HUES48 (cell line): Measurements from ENCODE around the gene RASGRF1.

ENCODE experiments used
- H3K27ac ChIP-seq: one replicate; pipeline ENCODE4 v1.7.0; 2013; ENCODE audit warnings: low read depth, low read length, inconsistent platforms
- H3K27me3 ChIP-seq: 2 replicates; pipeline ENCODE4 v1.6.1; 2013; ENCODE audit warnings: mild to moderate bottlenecking, low read length; ENCODE audit not compliant: control insufficient read depth, insufficient read depth
- H3K36me3 ChIP-seq: 2 replicates; pipeline ENCODE4 v1.6.1; 2013; ENCODE audit warnings: low read length; ENCODE audit not compliant: control insufficient read depth, insufficient read depth
- H3K4me1 ChIP-seq: 2 replicates; pipeline ENCODE4 v1.6.1; 2013; ENCODE audit warnings: mild to moderate bottlenecking, low read length; ENCODE audit not compliant: control insufficient read depth, insufficient read depth
- H3K4me3 ChIP-seq: 2 replicates; pipeline ENCODE4 v1.5.1; 2013; ENCODE audit warnings: mild to moderate bottlenecking, low read depth, low read length
- H3K9ac ChIP-seq: 2 replicates; pipeline ENCODE4 v1.6.1; 2013; ENCODE audit warnings: mild to moderate bottlenecking, low read depth, low read length, moderate library complexity
- H3K9me3 ChIP-seq: 2 replicates; pipeline ENCODE4 v1.6.1; 2013; ENCODE audit warnings: low read length; ENCODE audit not compliant: control insufficient read depth, insufficient read depth

RASGRF1 gene, protein sequence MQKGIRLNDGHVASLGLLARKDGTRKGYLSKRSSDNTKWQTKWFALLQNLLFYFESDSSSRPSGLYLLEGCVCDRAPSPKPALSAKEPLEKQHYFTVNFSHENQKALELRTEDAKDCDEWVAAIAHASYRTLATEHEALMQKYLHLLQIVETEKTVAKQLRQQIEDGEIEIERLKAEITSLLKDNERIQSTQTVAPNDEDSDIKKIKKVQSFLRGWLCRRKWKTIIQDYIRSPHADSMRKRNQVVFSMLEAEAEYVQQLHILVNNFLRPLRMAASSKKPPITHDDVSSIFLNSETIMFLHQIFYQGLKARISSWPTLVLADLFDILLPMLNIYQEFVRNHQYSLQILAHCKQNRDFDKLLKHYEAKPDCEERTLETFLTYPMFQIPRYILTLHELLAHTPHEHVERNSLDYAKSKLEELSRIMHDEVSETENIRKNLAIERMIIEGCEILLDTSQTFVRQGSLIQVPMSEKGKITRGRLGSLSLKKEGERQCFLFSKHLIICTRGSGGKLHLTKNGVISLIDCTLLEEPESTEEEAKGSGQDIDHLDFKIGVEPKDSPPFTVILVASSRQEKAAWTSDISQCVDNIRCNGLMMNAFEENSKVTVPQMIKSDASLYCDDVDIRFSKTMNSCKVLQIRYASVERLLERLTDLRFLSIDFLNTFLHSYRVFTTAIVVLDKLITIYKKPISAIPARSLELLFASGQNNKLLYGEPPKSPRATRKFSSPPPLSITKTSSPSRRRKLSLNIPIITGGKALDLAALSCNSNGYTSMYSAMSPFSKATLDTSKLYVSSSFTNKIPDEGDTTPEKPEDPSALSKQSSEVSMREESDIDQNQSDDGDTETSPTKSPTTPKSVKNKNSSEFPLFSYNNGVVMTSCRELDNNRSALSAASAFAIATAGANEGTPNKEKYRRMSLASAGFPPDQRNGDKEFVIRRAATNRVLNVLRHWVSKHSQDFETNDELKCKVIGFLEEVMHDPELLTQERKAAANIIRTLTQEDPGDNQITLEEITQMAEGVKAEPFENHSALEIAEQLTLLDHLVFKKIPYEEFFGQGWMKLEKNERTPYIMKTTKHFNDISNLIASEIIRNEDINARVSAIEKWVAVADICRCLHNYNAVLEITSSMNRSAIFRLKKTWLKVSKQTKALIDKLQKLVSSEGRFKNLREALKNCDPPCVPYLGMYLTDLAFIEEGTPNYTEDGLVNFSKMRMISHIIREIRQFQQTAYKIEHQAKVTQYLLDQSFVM (N-terminal part only)

GRCh38 chr15:79090487-79091203, at the start of gene RASGRF1:
Gene RASGRF1, minus strand, starts transcription at chr15:79090780. Its CDS starts 282 bp downstream, at chr15:79090498.
- no peak within 1 kb of the TSS for H3K9ac ChIP-seq
- peaks cover 10% of the 10 kb centered on the region for H3K4me1 ChIP-seq
- peak within 1 kb of the TSS; percentile 68 for H3K4me3 ChIP-seq
- H3K27ac ChIP-seq = no peak within 1 kb of the TSS
- peaks cover 98% of the 10 kb centered on the region for H3K27me3 ChIP-seq
- H3K36me3 ChIP-seq = no peaks in the 10 kb centered on the region
- no peaks in the 10 kb centered on the region for H3K9me3 ChIP-seq

DNA sequence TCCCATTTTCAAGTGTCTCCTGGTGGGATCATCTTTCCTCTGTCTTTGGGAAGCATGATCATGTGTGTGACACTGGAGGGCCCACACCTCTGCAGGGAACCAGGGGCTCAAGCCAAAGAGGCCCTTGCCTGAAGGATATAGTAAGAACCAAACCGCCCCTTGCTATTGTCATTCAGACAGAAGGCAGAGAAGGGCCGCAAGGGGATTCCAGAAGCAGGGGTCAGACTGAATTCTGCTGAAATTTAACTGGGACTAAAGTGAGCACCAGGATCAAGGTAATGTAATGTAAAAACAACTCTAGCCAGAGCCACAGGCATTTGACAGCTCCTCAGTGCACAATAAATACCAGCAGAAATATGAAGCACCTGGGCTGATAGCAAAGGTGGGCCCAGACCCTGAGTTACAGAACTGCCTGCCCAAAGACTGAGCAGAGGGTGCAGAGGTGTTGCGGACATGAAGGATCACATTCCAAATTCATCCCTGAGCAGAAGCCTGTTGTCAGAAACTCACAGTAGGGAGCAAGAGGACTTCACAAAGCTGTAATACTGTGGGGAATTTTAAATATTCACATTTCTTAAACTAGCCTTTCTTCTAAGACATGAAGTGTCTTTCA, 46.0 kb upstream of the RASGRF1 start:
- Histone ChIP-seq H3K27me3 (peaks cover 4% of the 10 kb centered on the region; the same call in 1 of the 2 replicates), H3K9me3 (no peaks in the 10 kb centered on the region), H3K36me3 (no peaks in the 10 kb centered on the region), H3K9ac (no peak overlapping the region), H3K4me3 (no peak overlapping the region; the same call in 1 of the 2 replicates), H3K4me1 (peaks cover 19% of the 10 kb centered on the region), H3K27ac (peak overlapping the region; percentile 70)

DNA sequence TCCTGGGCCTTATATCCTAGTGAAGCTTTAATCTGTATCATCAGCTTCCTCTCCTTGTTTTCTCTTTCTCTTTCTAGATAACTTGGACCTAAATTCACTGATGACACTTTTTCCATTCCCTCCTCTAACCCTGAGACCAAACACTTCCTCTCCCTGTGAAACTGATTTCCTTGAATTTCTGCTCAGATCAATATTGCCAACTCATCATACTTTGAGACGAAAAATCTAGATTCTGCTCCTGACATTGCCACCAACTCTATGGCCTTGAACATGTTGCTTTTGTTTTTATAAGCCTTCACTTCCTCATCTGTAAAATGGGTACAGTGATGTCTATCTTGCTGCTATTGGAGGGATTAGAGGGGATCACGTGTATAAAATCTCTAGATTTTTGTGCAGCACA, 42.7 kb upstream of the RASGRF1 start:
- no peak overlapping the region for H3K9ac ChIP-seq
- H3K4me3 ChIP-seq = no peak overlapping the region
- H3K9me3 ChIP-seq = no peaks in the 10 kb centered on the region
- H3K4me1 ChIP-seq = peaks cover 19% of the 10 kb centered on the region
- no peak overlapping the region for H3K27ac ChIP-seq
- H3K27me3 ChIP-seq = peaks cover 4% of the 10 kb centered on the region; the same call in 1 of the 2 replicates
- no peaks in the 10 kb centered on the region for H3K36me3 ChIP-seq

DNA sequence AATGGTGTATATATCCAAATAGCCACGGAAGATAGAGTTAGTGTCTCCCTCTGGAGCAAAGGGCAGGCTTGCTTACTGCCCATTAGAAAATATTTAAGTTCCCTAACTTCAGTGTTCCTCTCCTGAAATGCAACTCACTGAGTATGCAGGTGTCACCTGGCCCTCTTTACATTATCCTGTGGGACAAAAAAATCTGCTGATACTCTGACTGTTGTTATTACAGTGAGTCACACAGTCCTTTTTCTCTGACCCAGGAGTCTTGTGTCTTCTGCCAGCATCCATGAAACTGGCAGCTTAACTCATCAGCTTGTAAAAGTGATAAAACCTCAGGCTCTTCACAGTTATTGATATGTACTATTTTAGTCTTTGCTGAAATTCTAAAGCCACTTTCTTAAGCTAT, 42.2 kb upstream of the RASGRF1 start:
- no peaks in the 10 kb centered on the region for H3K36me3 ChIP-seq
- H3K9me3 ChIP-seq = no peaks in the 10 kb centered on the region
- H3K27ac ChIP-seq = no peak overlapping the region
- H3K4me3 ChIP-seq = no peak overlapping the region
- no peak overlapping the region for H3K9ac ChIP-seq
- peaks cover 19% of the 10 kb centered on the region for H3K4me1 ChIP-seq
- peaks cover 4% of the 10 kb centered on the region; the same call in 1 of the 2 replicates for H3K27me3 ChIP-seq

- peaks cover 4% of the 10 kb centered on the region; the same call in 1 of the 2 replicates for H3K27me3 ChIP-seq
- no peaks in the 10 kb centered on the region for H3K9me3 ChIP-seq
These were observed 41.8 kb upstream of the RASGRF1 start for GRCh38 chr15:79132361-79132760.

GRCh38 chr15:79130535-79131130, 40.1 kb upstream of the RASGRF1 start:
- no peaks in the 10 kb centered on the region for H3K9me3 ChIP-seq
- H3K4me1 ChIP-seq = peaks cover 6% of the 10 kb centered on the region
- H3K9ac ChIP-seq = no peak overlapping the region
- no peak overlapping the region for H3K27ac ChIP-seq
- no peaks in the 10 kb centered on the region for H3K36me3 ChIP-seq
- no peak overlapping the region for H3K4me3 ChIP-seq
- H3K27me3 ChIP-seq = peaks cover 4% of the 10 kb centered on the region; the same call in 1 of the 2 replicates

More at GRCh38 chr15:79132361-79132760, 41.8 kb upstream of the RASGRF1 start:
- no peak overlapping the region for H3K27ac ChIP-seq
- no peaks in the 10 kb centered on the region for H3K36me3 ChIP-seq
- no peak overlapping the region for H3K4me3 ChIP-seq
- H3K4me1 ChIP-seq = peaks cover 19% of the 10 kb centered on the region
- H3K9ac ChIP-seq = no peak overlapping the region

DNA sequence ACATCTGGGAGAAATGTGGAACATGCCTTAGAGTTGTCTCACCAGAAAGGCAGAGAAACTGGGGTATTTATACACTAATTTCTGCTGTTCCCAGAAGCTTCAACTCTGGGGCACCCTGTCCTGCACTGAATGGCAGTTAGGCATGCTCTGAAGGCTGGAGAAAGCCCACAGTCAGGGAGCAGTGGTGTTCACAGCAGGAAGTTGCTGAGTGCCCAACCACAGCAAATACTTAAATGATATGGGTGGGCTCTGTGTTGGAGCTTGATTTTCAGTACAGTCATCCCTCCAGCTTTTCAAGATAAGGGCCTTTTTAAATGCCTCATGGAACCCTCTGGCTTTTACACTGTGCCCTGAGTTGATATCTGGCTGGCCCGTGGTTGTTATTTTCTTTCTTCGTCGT, 38.7 kb upstream of the RASGRF1 start:
- H3K36me3 ChIP-seq = no peaks in the 10 kb centered on the region
- H3K4me1 ChIP-seq = no peaks in the 10 kb centered on the region
- no peaks in the 10 kb centered on the region for H3K27me3 ChIP-seq
- H3K9me3 ChIP-seq = no peaks in the 10 kb centered on the region
- H3K9ac ChIP-seq = no peak overlapping the region
- no peak overlapping the region for H3K4me3 ChIP-seq
- no peak overlapping the region for H3K27ac ChIP-seq

- H3K27ac ChIP-seq = no peak overlapping the region
- H3K9me3 ChIP-seq = no peaks in the 10 kb centered on the region
- no peaks in the 10 kb centered on the region for H3K4me1 ChIP-seq
- H3K27me3 ChIP-seq = no peaks in the 10 kb centered on the region
- H3K36me3 ChIP-seq = no peaks in the 10 kb centered on the region
- H3K9ac ChIP-seq = no peak overlapping the region
- no peak overlapping the region for H3K4me3 ChIP-seq
These were observed 38.0 kb upstream of the RASGRF1 start for GRCh38 chr15:79128556-79128955.

- no peaks in the 10 kb centered on the region for H3K36me3 ChIP-seq
- H3K27ac ChIP-seq = no peak overlapping the region
- no peaks in the 10 kb centered on the region; the same call in 1 of the 2 replicates for H3K27me3 ChIP-seq
- H3K9ac ChIP-seq = no peak overlapping the region
- no peaks in the 10 kb centered on the region for H3K4me1 ChIP-seq
- no peak overlapping the region for H3K4me3 ChIP-seq
- no peaks in the 10 kb centered on the region for H3K9me3 ChIP-seq
These were observed 33.8 kb upstream of the RASGRF1 start for GRCh38 chr15:79124388-79124787.
